Ishikawa (cell line): ENCODE data around the gene TMEM126A.

Experiments used
- CEBPB ChIP-seq: IDR thresholded peaks from 2 replicates; pipeline ENCODE4 v1.6.1; 2012
- EP300 ChIP-seq: IDR thresholded peaks from 2 replicates; pipeline ENCODE4 v1.6.1; 2012; ENCODE audit warnings: borderline replicate concordance
- NFIC ChIP-seq: IDR thresholded peaks from 2 replicates; pipeline ENCODE4 v1.6.1; 2012
- TAF1 ChIP-seq: IDR thresholded peaks from 2 replicates; pipeline ENCODE4 v1.6.1; 2012; ENCODE audit warnings: low read depth, mild to moderate bottlenecking
- TEAD4 ChIP-seq: IDR thresholded peaks from 2 replicates; pipeline ENCODE4 v1.6.1; 2012
- TF ChIP-seq, protein P1 (sequence below): IDR thresholded peaks from 2 replicates; pipeline ENCODE4 v1.6.1; 2012

DNA sequence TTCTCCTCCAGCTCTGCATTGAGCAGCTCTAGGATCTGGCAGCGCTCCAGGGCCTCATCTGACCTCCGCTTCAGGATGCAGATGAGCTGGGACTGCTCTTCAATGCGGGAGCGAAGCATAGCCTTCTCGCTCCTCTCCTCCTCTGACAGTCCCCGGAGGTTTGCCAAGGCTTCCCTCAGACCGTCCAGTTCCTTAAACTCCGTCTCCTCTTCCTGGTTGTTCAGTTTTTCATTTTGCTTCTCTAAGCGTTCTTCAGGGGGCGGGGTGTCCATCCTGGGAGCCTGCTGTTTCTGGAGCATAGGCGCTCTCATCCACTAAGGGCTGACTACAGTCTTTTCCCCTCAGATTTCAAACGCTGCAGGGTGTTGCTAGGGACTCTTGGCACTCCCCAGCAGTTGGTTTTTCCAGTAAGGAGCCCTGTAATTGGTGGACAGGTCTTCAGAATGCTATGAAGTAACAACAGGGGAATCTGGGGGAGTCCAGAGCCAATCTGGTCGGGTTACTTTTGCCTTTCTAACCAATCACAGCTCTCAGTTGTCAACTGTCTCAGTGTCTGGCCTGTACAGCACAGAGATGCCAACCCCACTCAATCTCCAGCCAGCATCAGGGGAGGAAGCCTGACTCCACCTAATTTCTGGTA lies 38.2 kb downstream of the TMEM126A start, which contains the start of gene CCDC89:
- TF ChIP-seq CEBPB (no peak), NFIC (no peak), EP300 (no peak), TAF1 (no peak), TEAD4 (no peak)
- TF ChIP-seq, protein P1, sequence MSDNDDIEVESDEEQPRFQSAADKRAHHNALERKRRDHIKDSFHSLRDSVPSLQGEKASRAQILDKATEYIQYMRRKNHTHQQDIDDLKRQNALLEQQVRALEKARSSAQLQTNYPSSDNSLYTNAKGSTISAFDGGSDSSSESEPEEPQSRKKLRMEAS: no peak
